Measurements from ENCODE around the gene SYT14. TPM values are rescaled to one million over a fixed set of nuclear protein-coding genes. Genes with fewer than 3 reads are reported as not detected.

SYT14 gene
- total and polyA plus RNA-seq, 2 of the 4 experiments (the other 2 are of a cell fraction), result 0.14 to 1.3 TPM

DNA sequence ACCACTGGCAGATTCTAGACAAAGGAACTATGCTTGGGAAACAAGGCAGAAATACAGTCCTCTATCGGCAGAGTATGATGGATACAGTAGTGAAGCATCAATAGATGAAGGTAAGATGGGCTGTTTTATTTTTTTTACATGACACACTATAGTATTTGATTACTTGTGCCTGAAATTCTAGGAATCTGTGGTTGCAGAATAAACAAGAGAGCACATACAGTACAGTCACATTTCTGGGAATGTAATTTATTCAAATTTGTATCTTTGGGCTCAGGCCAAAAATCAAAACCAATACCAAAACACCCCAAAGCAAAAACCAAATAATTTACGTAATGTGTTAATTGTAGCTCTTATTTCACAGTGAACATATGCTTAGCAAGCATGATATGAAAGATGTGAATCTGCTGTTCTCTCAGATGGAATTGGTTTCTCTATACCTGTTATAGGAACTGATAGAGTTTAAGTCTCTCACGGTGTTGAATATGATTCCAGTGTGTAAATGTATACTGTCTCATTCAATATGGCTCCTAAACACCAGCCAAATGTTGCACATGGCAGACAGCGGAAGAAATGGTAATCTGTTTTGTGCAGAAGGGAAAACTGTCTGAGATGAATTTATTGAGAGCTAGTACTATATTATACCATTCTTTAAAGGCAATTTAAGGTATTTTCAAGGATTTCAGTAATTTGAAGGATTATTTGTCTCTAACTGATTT is 83.3 kb downstream of the SYT14 start:
- no peak for ATAC-seq (ENCODE audit: low read depth)
- POLR2A ChIA-PET (ENCODE audit: unreplicated experiment), result no interaction called here
- in situ Hi-C loops (cut with MboI; ENCODE audit: low sequenced_read_pairs), result no loop called here

More for the DNA sequence above, 83.3 kb downstream of the SYT14 start:
- no peaks in the 10 kb centered on the region for H3K9me1 ChIP-seq (ENCODE audit: insufficient read depth, low read length)
- H3K4me3 ChIP-seq (ENCODE audit: insufficient read depth, low read depth, low read length), result no peak overlapping the region
- H3K4ac ChIP-seq (ENCODE audit: low read depth, low read length), result no peak overlapping the region
- no peaks in the 10 kb centered on the region for H3K36me3 ChIP-seq (ENCODE audit: control insufficient read depth, insufficient read depth, low read length)
- no CpG with 5 or more reads among the region's 4 CpGs for WGBS, 2 experiments (ENCODE audit: extremely low coverage in 2 of 2, insufficient read length in 1 of 2)
- H3K14ac ChIP-seq (replicated peaks; ENCODE audit: low read depth, low read length), result no peak overlapping the region
- H3K27me3 ChIP-seq (ENCODE audit: control insufficient read depth, insufficient read depth, low read length), result no peaks in the 10 kb centered on the region
- H2AFZ ChIP-seq (replicated peaks; ENCODE audit: low read length, poor library complexity), result no peak overlapping the region
- dilution Hi-C loops (cut with HindIII; ENCODE audit: low sequenced_read_pairs, unreplicated experiment) (no loop called here), intact Hi-C loops (cut with micrococcal nuclease) (no loop called here)
- H2BK20ac ChIP-seq (ENCODE audit: low read depth, low read length), result no peak overlapping the region
- no peak overlapping the region for H2BK15ac ChIP-seq (ENCODE audit: low read depth, low read length)
- no peak overlapping the region for H2BK120ac ChIP-seq (ENCODE audit: low read depth, low read length)
- H2AK5ac ChIP-seq (ENCODE audit: low read depth, low read length), result no peak overlapping the region
- no peak overlapping the region for H3K9ac ChIP-seq (ENCODE audit: low read depth, low read length)
- no peaks in the 10 kb centered on the region for H4K20me1 ChIP-seq (ENCODE audit: insufficient read depth, low read length)
- no peak overlapping the region for H3K23ac ChIP-seq (ENCODE audit: low read depth, low read length)
- H3K4me1 ChIP-seq (ENCODE audit: control insufficient read depth, insufficient read depth, low read length), result no peaks in the 10 kb centered on the region
- no peak overlapping the region for H3K4me2 ChIP-seq (ENCODE audit: low read depth, low read length)
- DNase-seq, result no peak
- no peaks in the 10 kb centered on the region for H3K79me1 ChIP-seq (ENCODE audit: low read depth in 1 of 2, low read length in 2 of 2)
- H3K56ac ChIP-seq (ENCODE audit: extremely low read depth, insufficient read depth, low read length), result no peak overlapping the region
- H2BK5ac ChIP-seq (ENCODE audit: low read depth, low read length, poor library complexity, severe bottlenecking), result no peak overlapping the region
- no TSS peak for BruUV-seq (replicated peaks)
- no peak overlapping the region for H4K91ac ChIP-seq (ENCODE audit: insufficient read depth, low read depth, low read length)
- no peak overlapping the region for H3K18ac ChIP-seq (ENCODE audit: low read depth, low read length)
- TF ChIP-seq FOS (IDR thresholded peaks at IDR 0.05; ENCODE audit: low read depth, low read length) (no peak), ELK1 (IDR thresholded peaks at IDR 0.05; ENCODE audit: borderline replicate concordance, low read depth, low read length) (no peak), CEBPB (IDR thresholded peaks at IDR 0.05; ENCODE audit: low read depth, low read length) (no peak), SMC3 (IDR thresholded peaks at IDR 0.05; ENCODE audit: low read depth, low read length) (no peak), RAD21 (IDR thresholded peaks at IDR 0.05; ENCODE audit: low read length) (no peak)
- no peaks in the 10 kb centered on the region for H3K9me3 ChIP-seq (ENCODE audit: control insufficient read depth, insufficient read depth, low read length)
- CTCF ChIA-PET, result no interaction called here
- H3K27ac ChIP-seq (ENCODE audit: insufficient read depth, low read length), result no peak overlapping the region
- H2AK9ac ChIP-seq (replicated peaks; ENCODE audit: low read depth, low read length, poor library complexity), result no peak overlapping the region
- no peak overlapping the region for H4K8ac ChIP-seq (ENCODE audit: low read depth in 2 of 2, low read length in 2 of 2)
- no peak overlapping the region for H4K5ac ChIP-seq (ENCODE audit: low read depth, low read length)
